Stimulated activated CD4-positive, alpha-beta T cell treated with anti-CD3 and anti-CD28 coated beads, Interleukin-1b, Interleukin-23, amount 100 ng/mL, for 48 hours (primary cell): ENCODE data around the gene PKMYT1.
A peak's percentile ranks its signal among the peaks of the same experiment; 100 is the strongest.

ENCODE experiments used
- DNase-seq: peaks from one replicate; pipeline ENCODE4 v3.0.0-alpha.2; 2020

Gene PKMYT1

GRCh38 chr16:3017794-3018506, 37.7 kb upstream of the PKMYT1 start, which contains the start of gene CLDN6:
CLDN6 (minus strand) TSS chr16:3018183; CDS start chr16:3016021, 2,162 bp downstream.
- peak; percentile 52 for DNase-seq

- DNase-seq, result no peak
Measured at GRCh38 chr16:3017344-3017743, 37.1 kb upstream of the PKMYT1 start.

- DNase-seq, result no peak
Measured at GRCh38 chr16:3015865-3016521, 35.7 kb upstream of the PKMYT1 start.

- no peak for DNase-seq
Measured at GRCh38 chr16:3014971-3015370, 34.7 kb upstream of the PKMYT1 start.

GRCh38 chr16:3013998-3014690, 33.9 kb upstream of the PKMYT1 start:
- DNase-seq, result no peak

- no peak for DNase-seq
Measured at GRCh38 chr16:3013491-3013951, 33.3 kb upstream of the PKMYT1 start.

- no peak for DNase-seq
Measured at GRCh38 chr16:3012828-3013420, 32.7 kb upstream of the PKMYT1 start, which contains the start of gene CLDN9. CLDN9 (plus strand) TSS chr16:3012923; CDS start chr16:3013363, 440 bp downstream.

- no peak for DNase-seq
Measured at GRCh38 chr16:3012246-3012645, 32.0 kb upstream of the PKMYT1 start.

- DNase-seq, result no peak
Measured at GRCh38 chr16:3010510-3010909, 30.3 kb upstream of the PKMYT1 start.

GRCh38 chr16:3009568-3010390, 29.5 kb upstream of the PKMYT1 start:
- DNase-seq, result no peak

GRCh38 chr16:3008690-3009037, 28.4 kb upstream of the PKMYT1 start:
- DNase-seq, result no peak

GRCh38 chr16:3007957-3008689, 27.9 kb upstream of the PKMYT1 start:
- DNase-seq, result no peak

GRCh38 chr16:3007059-3007956, 27.1 kb upstream of the PKMYT1 start:
- no peak for DNase-seq

- DNase-seq, result no peak
Measured at GRCh38 chr16:3004781-3005284, 24.6 kb upstream of the PKMYT1 start.

GRCh38 chr16:3004319-3004718, 24.1 kb upstream of the PKMYT1 start:
- no peak for DNase-seq

- DNase-seq, result peak; percentile 99
Measured at GRCh38 chr16:3003582-3004270, 23.5 kb upstream of the PKMYT1 start.

GRCh38 chr16:3001316-3001715, 21.1 kb upstream of the PKMYT1 start:
- no peak for DNase-seq

- no peak for DNase-seq
Measured at GRCh38 chr16:3000540-3000939, 20.3 kb upstream of the PKMYT1 start.

GRCh38 chr16:2999929-3000328, 19.7 kb upstream of the PKMYT1 start:
- no peak for DNase-seq

GRCh38 chr16:2996298-2996697, 16.1 kb upstream of the PKMYT1 start:
- DNase-seq, result no peak
